Measurements from ENCODE around the gene CBLN1.

- TF ChIP-seq CTCF (IDR thresholded peaks at IDR 0.05 in 4 of 5, conservative IDR thresholded peaks at IDR 0.05 in 1 of 5), result no peak
- no peak for TF ChIP-seq POLR2A (IDR thresholded peaks at IDR 0.05)
Measured at GRCh38 chr16:49275870-49276269, 5.8 kb downstream of the CBLN1 start.
